ENCODE results near the gene CLPSL1.

GRCh38 chr6:35731736-35732532, 48.9 kb upstream of the CLPSL1 start:
- TF ChIP-seq CTCF (IDR thresholded peaks at IDR 0.05), result no peak
- peak in 1 of 4 donors; percentile 4 for TF ChIP-seq POLR2A (IDR thresholded peaks at IDR 0.05)
- peak; percentile 96 for TF ChIP-seq EP300 (IDR thresholded peaks at IDR 0.05)
- peak; percentile 83 to 89 (median 87) for TF ChIP-seq POLR2AphosphoS5 (IDR thresholded peaks at IDR 0.05)

Measured in stomach (tissue), 4 donors.